ENCODE measurements around the gene PLCB3.

DNA sequence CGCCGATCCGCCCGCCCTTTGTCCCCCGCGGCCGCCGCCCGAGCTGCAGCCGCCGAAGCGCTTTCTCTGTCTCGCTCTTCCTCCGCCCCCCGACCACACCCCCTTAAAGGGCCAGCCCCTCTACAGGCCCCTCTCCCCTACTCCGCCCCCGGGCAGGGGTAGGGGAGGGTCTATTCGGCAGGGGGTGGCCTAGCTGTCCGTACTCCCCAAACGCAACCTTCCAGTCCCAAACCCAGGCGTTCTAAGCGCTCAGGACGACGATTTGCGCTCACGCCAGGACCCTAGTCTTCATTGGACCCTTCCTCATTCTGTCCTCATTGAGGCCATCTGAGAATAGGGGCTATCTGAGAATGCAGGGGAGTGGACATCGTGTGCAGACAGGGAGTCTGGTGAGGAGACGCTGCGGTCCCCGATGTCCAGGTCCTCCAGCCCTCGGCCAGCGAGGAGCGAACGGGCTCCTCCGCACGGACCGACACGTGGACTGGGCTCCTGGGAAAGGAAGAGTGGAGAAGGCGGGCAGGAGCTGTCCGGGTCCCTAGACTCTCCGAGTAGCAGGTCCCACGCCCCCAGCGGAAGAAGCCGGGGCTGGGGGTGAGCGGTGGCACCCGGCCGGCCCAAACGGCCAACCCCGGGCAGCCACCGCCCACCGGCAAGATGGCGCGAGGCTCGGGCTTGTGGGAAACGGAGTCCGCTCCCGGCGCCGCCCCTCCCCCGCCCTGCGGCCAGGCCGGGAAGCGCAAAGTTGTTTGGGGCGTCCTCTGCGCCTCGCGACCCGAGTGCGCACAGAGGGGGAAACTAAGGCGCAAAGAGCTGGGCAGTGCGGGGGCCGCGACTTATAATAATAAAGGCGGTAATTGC is 4.2 kb upstream of the PLCB3 start, which contains the start of gene PPP1R14B:
- TF ChIP-seq POLR2A (IDR thresholded peaks at IDR 0.05) (peak; percentile 22 to 48), CTCF (IDR thresholded peaks at IDR 0.05) (peak in 5 of 6 experiments; percentile 7 to 34 (median 28))

Measured in Peyer's patch (tissue), 4 donors.